Stimulated activated naive B cell treated with anti-CD40 and anti-IgM and Interleukin-4, amounts not matched to agents 10 μg/mL and 1 μg/mL and 100 μg/mL, for 72 hours (primary cell): Measurements from ENCODE around the gene MAFB.

Experiments used
- ATAC-seq, 2 donors: fragments of 150-1000 bp; cut with Tn5 transposase; replicated peaks; 2 replicates each; pipeline ENCODE4 v1.10.0; 2021; ENCODE audit warnings: moderate library complexity in 1 of 2
- DNase-seq: peaks from one replicate; pipeline ENCODE4 v3.0.0; 2021
- H3K27ac Mint-ChIP-seq: one replicate; pipeline ENCODE4 v1.8.0; 2022; ENCODE audit warnings: mild to moderate bottlenecking, mixed read lengths
- H3K27me3 Mint-ChIP-seq, 2 donors: one replicate each; pipeline ENCODE4 v1.8.0; 2022; ENCODE audit warnings: mixed read lengths in 2 of 2
- H3K36me3 Mint-ChIP-seq, 2 donors: one replicate each; pipeline ENCODE4 v1.8.0; 2022; ENCODE audit warnings: mixed read lengths in 2 of 2, mild to moderate bottlenecking in 1 of 2
- H3K4me1 Mint-ChIP-seq, 2 donors: one replicate each; pipeline ENCODE4 v1.8.0; 2022; ENCODE audit warnings: mixed read lengths in 2 of 2, mild to moderate bottlenecking in 1 of 2
- H3K4me3 Mint-ChIP-seq, 2 donors: one replicate each; pipeline ENCODE4 v1.8.0; 2022; ENCODE audit warnings: mild to moderate bottlenecking in 2 of 2, mixed read lengths in 2 of 2, moderate library complexity in 1 of 2
- H3K9me3 Mint-ChIP-seq, 2 donors: one replicate each; pipeline ENCODE4 v1.8.0; 2022; ENCODE audit warnings: mixed read lengths in 2 of 2, mild to moderate bottlenecking in 1 of 2

Gene MAFB

GRCh38 chr20:40681684-40682083 is 7.4 kb downstream of the MAFB start:
- Mint-ChIP-seq H3K4me3 (no peak overlapping the region), H3K27me3 (peaks cover 70 to 86% of the 10 kb centered on the region in 2 donors), H3K36me3 (peaks cover 0 to 2% of the 10 kb centered on the region in 2 donors), H3K4me1 (peaks cover 3 to 8% of the 10 kb centered on the region in 2 donors), H3K27ac (no peak overlapping the region), H3K9me3 (no peaks in the 10 kb centered on the region)
- ATAC-seq: no peak
- DNase-seq: no peak

GRCh38 chr20:40681165-40681564 is 7.9 kb downstream of the MAFB start:
- H3K27ac Mint-ChIP-seq: no peak overlapping the region
- DNase-seq (no peak), ATAC-seq (no peak)
- H3K9me3 Mint-ChIP-seq: no peaks in the 10 kb centered on the region
- H3K4me1 Mint-ChIP-seq: peaks cover 3 to 8% of the 10 kb centered on the region in 2 donors
- H3K4me3 Mint-ChIP-seq: no peak overlapping the region
- H3K36me3 Mint-ChIP-seq: peaks cover 0 to 2% of the 10 kb centered on the region in 2 donors
- peaks cover 66 to 81% of the 10 kb centered on the region in 2 donors for H3K27me3 Mint-ChIP-seq

GRCh38 chr20:40680161-40680959 is 8.7 kb downstream of the MAFB start:
- Mint-ChIP-seq H3K9me3 (no peaks in the 10 kb centered on the region), H3K27me3 (peaks cover 63 to 83% of the 10 kb centered on the region in 2 donors), H3K4me3 (no peak overlapping the region), H3K27ac (no peak overlapping the region), H3K36me3 (peaks cover 0 to 2% of the 10 kb centered on the region in 2 donors), H3K4me1 (peaks cover 3 to 8% of the 10 kb centered on the region in 2 donors)
- ATAC-seq: peak; percentile 73 to 92
- DNase-seq: no peak

- no peaks in the 10 kb centered on the region for H3K9me3 Mint-ChIP-seq
- H3K4me1 Mint-ChIP-seq: peaks cover 2 to 8% of the 10 kb centered on the region in 2 donors
- ATAC-seq (no peak), DNase-seq (no peak)
- H3K27me3 Mint-ChIP-seq: peaks cover 51 to 71% of the 10 kb centered on the region in 2 donors
- H3K36me3 Mint-ChIP-seq: peaks cover 0 to 2% of the 10 kb centered on the region in 2 donors
- no peak overlapping the region for H3K4me3 Mint-ChIP-seq
- no peak overlapping the region for H3K27ac Mint-ChIP-seq
Measured at GRCh38 chr20:40679184-40679583, 9.9 kb downstream of the MAFB start.

GRCh38 chr20:40678286-40678875 is 10.7 kb downstream of the MAFB start:
- H3K27me3 Mint-ChIP-seq: peaks cover 50 to 70% of the 10 kb centered on the region in 2 donors
- peaks cover 2 to 8% of the 10 kb centered on the region in 2 donors for H3K4me1 Mint-ChIP-seq
- ATAC-seq (no peak), DNase-seq (no peak)
- no peak overlapping the region for H3K27ac Mint-ChIP-seq
- no peaks in the 10 kb centered on the region for H3K9me3 Mint-ChIP-seq
- H3K36me3 Mint-ChIP-seq: peaks cover 0 to 2% of the 10 kb centered on the region in 2 donors
- no peak overlapping the region for H3K4me3 Mint-ChIP-seq

GRCh38 chr20:40677343-40677924 is 11.6 kb downstream of the MAFB start:
- Mint-ChIP-seq H3K36me3 (peaks cover 0 to 2% of the 10 kb centered on the region in 2 donors), H3K27ac (no peak overlapping the region), H3K4me3 (no peak overlapping the region), H3K9me3 (no peaks in the 10 kb centered on the region), H3K27me3 (peaks cover 46 to 64% of the 10 kb centered on the region in 2 donors), H3K4me1 (no peaks in the 10 kb centered on the region)
- ATAC-seq (no peak), DNase-seq (no peak)

- no peaks in the 10 kb centered on the region for H3K36me3 Mint-ChIP-seq
- DNase-seq: no peak
- no peak overlapping the region for H3K27ac Mint-ChIP-seq
- no peak for ATAC-seq
- no peaks in the 10 kb centered on the region for H3K4me1 Mint-ChIP-seq
- no peak overlapping the region for H3K4me3 Mint-ChIP-seq
- H3K9me3 Mint-ChIP-seq: no peaks in the 10 kb centered on the region
- H3K27me3 Mint-ChIP-seq: peaks cover 41 to 57% of the 10 kb centered on the region in 2 donors
Measured at GRCh38 chr20:40676491-40677269, 12.4 kb downstream of the MAFB start.

- ATAC-seq (no peak), DNase-seq (no peak)
- no peaks in the 10 kb centered on the region for H3K36me3 Mint-ChIP-seq
- no peaks in the 10 kb centered on the region for H3K9me3 Mint-ChIP-seq
- H3K27me3 Mint-ChIP-seq: peaks cover 39 to 47% of the 10 kb centered on the region in 2 donors
- H3K4me3 Mint-ChIP-seq: no peak overlapping the region
- H3K27ac Mint-ChIP-seq: no peak overlapping the region
- H3K4me1 Mint-ChIP-seq: no peaks in the 10 kb centered on the region
Measured at GRCh38 chr20:40675599-40676221, 13.3 kb downstream of the MAFB start.

GRCh38 chr20:40673442-40673841 is 15.6 kb downstream of the MAFB start:
- ATAC-seq: no peak
- no peaks in the 10 kb centered on the region for H3K36me3 Mint-ChIP-seq
- H3K27me3 Mint-ChIP-seq: peaks cover 31 to 35% of the 10 kb centered on the region in 2 donors
- H3K4me1 Mint-ChIP-seq: no peaks in the 10 kb centered on the region
- no peak overlapping the region for H3K27ac Mint-ChIP-seq
- H3K9me3 Mint-ChIP-seq: peaks cover 0 to 2% of the 10 kb centered on the region in 2 donors
- no peak for DNase-seq
- no peak overlapping the region for H3K4me3 Mint-ChIP-seq

GRCh38 chr20:40672095-40672494 is 16.9 kb downstream of the MAFB start:
- peaks cover 0 to 2% of the 10 kb centered on the region in 2 donors for H3K9me3 Mint-ChIP-seq
- no peak for ATAC-seq
- no peaks in the 10 kb centered on the region for H3K36me3 Mint-ChIP-seq
- peaks cover 19 to 27% of the 10 kb centered on the region in 2 donors for H3K27me3 Mint-ChIP-seq
- no peaks in the 10 kb centered on the region for H3K4me1 Mint-ChIP-seq
- no peak overlapping the region for H3K27ac Mint-ChIP-seq
- no peak for DNase-seq
- no peak overlapping the region for H3K4me3 Mint-ChIP-seq

- Mint-ChIP-seq H3K4me3 (no peak overlapping the region), H3K27me3 (peaks cover 10 to 24% of the 10 kb centered on the region in 2 donors), H3K27ac (no peak overlapping the region), H3K9me3 (peaks cover 0 to 2% of the 10 kb centered on the region in 2 donors), H3K36me3 (no peaks in the 10 kb centered on the region), H3K4me1 (no peaks in the 10 kb centered on the region)
- ATAC-seq (no peak), DNase-seq (no peak)
Measured at GRCh38 chr20:40670253-40670652, 18.8 kb downstream of the MAFB start.

GRCh38 chr20:40669692-40670091 is 19.3 kb downstream of the MAFB start:
- H3K27me3 Mint-ChIP-seq: peaks cover 10 to 24% of the 10 kb centered on the region in 2 donors
- H3K4me1 Mint-ChIP-seq: no peaks in the 10 kb centered on the region
- H3K27ac Mint-ChIP-seq: no peak overlapping the region
- ATAC-seq (no peak), DNase-seq (no peak)
- peaks cover 0 to 2% of the 10 kb centered on the region in 2 donors for H3K9me3 Mint-ChIP-seq
- no peak overlapping the region for H3K4me3 Mint-ChIP-seq
- H3K36me3 Mint-ChIP-seq: no peaks in the 10 kb centered on the region

- H3K36me3 Mint-ChIP-seq: no peaks in the 10 kb centered on the region
- no peaks in the 10 kb centered on the region for H3K4me1 Mint-ChIP-seq
- no peak for DNase-seq
- no peak overlapping the region for H3K4me3 Mint-ChIP-seq
- no peak for ATAC-seq
- peaks cover 7 to 19% of the 10 kb centered on the region in 2 donors for H3K27me3 Mint-ChIP-seq
- peaks cover 0 to 2% of the 10 kb centered on the region in 2 donors for H3K9me3 Mint-ChIP-seq
- no peak overlapping the region for H3K27ac Mint-ChIP-seq
Measured at GRCh38 chr20:40668449-40669228, 20.4 kb downstream of the MAFB start.
